IMR-90 (cell line): Measurements from ENCODE around the gene MICAL3. TPM values are rescaled to one million over a fixed set of nuclear protein-coding genes. Genes with fewer than 3 reads are reported as not detected.
A peak's percentile ranks its signal among the peaks of the same experiment; 100 is the strongest.

Experiments used
- ATAC-seq: fragments of 200-7000 bp; cut with Tn5 transposase; 2 replicates; pipeline ENCODE4 v1.9.1; 2020; ENCODE audit warnings: low read depth, mild to moderate bottlenecking, moderate library complexity
- BruUV-seq: library from RNA; stranded (reverse); fragments of 400-500 nt; replicated peaks from 2 replicates; lab custom pipeline; 2021; lab: Mats Ljungman, UMichigan
- CTCF ChIA-PET: fragments of 300-600 bp; formaldehyde crosslinking; extraction: SDS; loops from one replicate; lab custom pipeline; 2021; ENCODE audit warnings: antibody characterized with exemption; lab: Yijun Ruan, JAX
- POLR2A ChIA-PET: fragments of 300-600 bp; sonication (Branson Sonifier 250); formaldehyde crosslinking; loops from one replicate; lab custom pipeline; 2022; ENCODE audit warnings: antibody characterized with exemption; ENCODE audit not compliant: unreplicated experiment; lab: Charles Lee
- DNase-seq: peaks from one replicate; pipeline ENCODE4 v3.0.0; 2013
- H2AFZ ChIP-seq: replicated peaks from 2 replicates; pipeline ENCODE3; 2013; ENCODE audit warnings: low read length, mild to moderate bottlenecking; ENCODE audit not compliant: poor library complexity
- H2AK5ac ChIP-seq: 2 replicates; pipeline ENCODE4 v1.6.1; 2013; ENCODE audit warnings: low read depth, low read length, inconsistent platforms
- H2AK9ac ChIP-seq: replicated peaks from 2 replicates; pipeline ENCODE3; 2013; ENCODE audit warnings: mild to moderate bottlenecking, low read depth, low read length, moderate library complexity; ENCODE audit not compliant: poor library complexity
- H2BK120ac ChIP-seq: 2 replicates; pipeline ENCODE4 v1.6.1; 2013; ENCODE audit warnings: low read depth, low read length, inconsistent platforms
- H2BK15ac ChIP-seq: 3 replicates; pipeline ENCODE4 v1.6.1; 2013; ENCODE audit warnings: low read depth, low read length, inconsistent platforms
- H2BK20ac ChIP-seq: 2 replicates; pipeline ENCODE4 v1.6.1; 2013; ENCODE audit warnings: low read depth, mild to moderate bottlenecking, inconsistent platforms, low read length, moderate library complexity
- H2BK5ac ChIP-seq: 2 replicates; pipeline ENCODE4 v1.6.1; 2013; ENCODE audit warnings: mild to moderate bottlenecking, low read depth, low read length, inconsistent platforms; ENCODE audit not compliant: poor library complexity, severe bottlenecking
- H3K14ac ChIP-seq: replicated peaks from 2 replicates; pipeline ENCODE4 v1.6.1; 2013; ENCODE audit warnings: low read depth, low read length, inconsistent platforms
- H3K18ac ChIP-seq: 2 replicates; pipeline ENCODE4 v1.6.1; 2013; ENCODE audit warnings: low read depth, low read length, control low read depth
- H3K23ac ChIP-seq: 2 replicates; pipeline ENCODE4 v1.6.1; 2013; ENCODE audit warnings: low read depth, low read length, inconsistent platforms
- H3K27ac ChIP-seq: 2 replicates; pipeline ENCODE4 v1.5.1; 2013; ENCODE audit warnings: mild to moderate bottlenecking, control low read depth, low read length; ENCODE audit not compliant: insufficient read depth
- H3K27me3 ChIP-seq: 2 replicates; pipeline ENCODE4 v1.6.1; 2013; ENCODE audit warnings: low read length; ENCODE audit not compliant: control insufficient read depth, insufficient read depth
- H3K36me3 ChIP-seq: 2 replicates; pipeline ENCODE4 v1.6.1; 2013; ENCODE audit warnings: low read length, mixed read lengths; ENCODE audit not compliant: control insufficient read depth, insufficient read depth
- H3K4ac ChIP-seq: 2 replicates; pipeline ENCODE4 v1.6.1; 2013; ENCODE audit warnings: low read depth, low read length, inconsistent platforms
- H3K4me1 ChIP-seq: 2 replicates; pipeline ENCODE4 v1.6.1; 2013; ENCODE audit warnings: low read length, mixed read lengths; ENCODE audit not compliant: control insufficient read depth, insufficient read depth
- H3K4me2 ChIP-seq: 2 replicates; pipeline ENCODE4 v1.6.1; 2013; ENCODE audit warnings: low read depth, mild to moderate bottlenecking, control low read depth, low read length, moderate library complexity
- H3K4me3 ChIP-seq: 2 replicates; pipeline ENCODE4 v1.5.1; 2013; ENCODE audit warnings: low read depth, mild to moderate bottlenecking, control low read depth, low read length, moderate library complexity; ENCODE audit not compliant: insufficient read depth
- H3K56ac ChIP-seq: 2 replicates; pipeline ENCODE4 v1.6.1; 2013; ENCODE audit warnings: low read length, inconsistent platforms; ENCODE audit not compliant: insufficient read depth; ENCODE audit errors: extremely low read depth
- H3K79me1 ChIP-seq, 2 experiments: 2 replicates each; pipeline ENCODE4 v1.6.1; 2013; ENCODE audit warnings: low read length in 2 of 2, inconsistent platforms in 1 of 2, low read depth in 1 of 2
- H3K9ac ChIP-seq: 2 replicates; pipeline ENCODE4 v1.6.1; 2013; ENCODE audit warnings: low read depth, low read length, control low read depth
- H3K9me1 ChIP-seq: 2 replicates; pipeline ENCODE4 v1.6.1; 2013; ENCODE audit warnings: low read length, inconsistent platforms; ENCODE audit not compliant: insufficient read depth
- H3K9me3 ChIP-seq: 2 replicates; pipeline ENCODE4 v1.6.1; 2013; ENCODE audit warnings: low read length; ENCODE audit not compliant: control insufficient read depth, insufficient read depth
- H4K20me1 ChIP-seq: 2 replicates; pipeline ENCODE4 v1.6.1; 2013; ENCODE audit warnings: low read length, inconsistent platforms; ENCODE audit not compliant: insufficient read depth
- H4K5ac ChIP-seq: 2 replicates; pipeline ENCODE4 v1.6.1; 2013; ENCODE audit warnings: mild to moderate bottlenecking, low read depth, low read length, control low read depth
- H4K8ac ChIP-seq, 2 experiments: 2 replicates each; pipeline ENCODE4 v1.6.1; 2013; ENCODE audit warnings: low read depth in 2 of 2, low read length in 2 of 2, control low read depth in 1 of 2, inconsistent platforms in 1 of 2
- H4K91ac ChIP-seq: 2 replicates; pipeline ENCODE4 v1.6.1; 2013; ENCODE audit warnings: low read depth, low read length, inconsistent platforms; ENCODE audit not compliant: insufficient read depth
- BHLHE40 ChIP-seq: fragments of 150-350 bp; IDR thresholded peaks from 2 replicates; pipeline ENCODE4 v1.6.1; 2016; ENCODE audit warnings: mild to moderate bottlenecking, low read depth, low read length
- CEBPB ChIP-seq: IDR thresholded peaks from 2 replicates; pipeline ENCODE4 v1.6.1; 2012; ENCODE audit warnings: low read depth, low read length, improper control_type of control experiment
- CHD1 ChIP-seq: IDR thresholded peaks from 2 replicates; pipeline ENCODE4 v1.6.1; 2012; ENCODE audit warnings: low read depth, low read length, improper control_type of control experiment
- ELK1 ChIP-seq: fragments of 150-350 bp; IDR thresholded peaks from 2 replicates; pipeline ENCODE4 v1.6.1; 2016; ENCODE audit warnings: low read depth, mild to moderate bottlenecking, low read length, moderate library complexity, borderline replicate concordance
- FOS ChIP-seq: fragments of 150-350 bp; IDR thresholded peaks from 2 replicates; pipeline ENCODE4 v1.6.1; 2016; ENCODE audit warnings: low read depth, low read length
- MAFK ChIP-seq: IDR thresholded peaks from 2 replicates; pipeline ENCODE4 v1.6.1; 2012; ENCODE audit warnings: low read depth, low read length, improper control_type of control experiment
- MAZ ChIP-seq: IDR thresholded peaks from 2 replicates; pipeline ENCODE4 v1.6.1; 2012; ENCODE audit warnings: low read depth, mild to moderate bottlenecking, low read length, improper control_type of control experiment, moderate library complexity, borderline replicate concordance
- MXI1 ChIP-seq: IDR thresholded peaks from 2 replicates; pipeline ENCODE4 v1.6.1; 2012; ENCODE audit warnings: low read depth, mild to moderate bottlenecking, low read length, moderate library complexity, borderline replicate concordance
- NFE2L2 ChIP-seq: fragments of 150-350 bp; IDR thresholded peaks from 2 replicates; pipeline ENCODE4 v1.6.1; 2016; ENCODE audit warnings: low read depth, mild to moderate bottlenecking, low read length
- POLR2A ChIP-seq: IDR thresholded peaks from 2 replicates; pipeline ENCODE4 v1.6.1; 2012; ENCODE audit warnings: mild to moderate bottlenecking, low read depth, low read length
- RAD21 ChIP-seq: IDR thresholded peaks from 2 replicates; pipeline ENCODE4 v1.6.1; 2012; ENCODE audit warnings: low read length, improper control_type of control experiment
- RCOR1 ChIP-seq: IDR thresholded peaks from 2 replicates; pipeline ENCODE4 v1.6.1; 2012; ENCODE audit warnings: mild to moderate bottlenecking, low read length, improper control_type of control experiment; ENCODE audit not compliant: insufficient replicate concordance
- RFX5 ChIP-seq: IDR thresholded peaks from 2 replicates; pipeline ENCODE4 v1.8.0; 2012; ENCODE audit warnings: low read depth, mild to moderate bottlenecking, low read length, moderate library complexity
- SMC3 ChIP-seq: fragments of 150-350 bp; IDR thresholded peaks from 2 replicates; pipeline ENCODE4 v1.6.1; 2016; ENCODE audit warnings: low read depth, mild to moderate bottlenecking, antibody characterized with exemption, low read length, moderate library complexity
- USF2 ChIP-seq: fragments of 150-350 bp; IDR thresholded peaks from 2 replicates; pipeline ENCODE4 v1.6.1; 2017; ENCODE audit warnings: mild to moderate bottlenecking, antibody characterized with exemption, low read length, low read depth
- WGBS, 2 experiments: methylation state at CpG; one replicate each; pipeline versions ENCODE4 v1.1.5 to v1.1.7; 2013; ENCODE audit warnings: missing lambda C conversion rate in 2 of 2; ENCODE audit not compliant: insufficient read length in 1 of 2; ENCODE audit errors: extremely low coverage in 2 of 2; 5-methylcytosine and 5-hydroxymethylcytosine counted together
- dilution Hi-C: fragments of 300-500 bp; cut with HindIII; formaldehyde crosslinking; loops from one replicate; pipeline ENCODE4 v1.14.3; 2018; ENCODE audit warnings: low sequenced_read_pairs; ENCODE audit not compliant: unreplicated experiment
- in situ Hi-C: fragments of 300-500 bp; cut with MboI; formaldehyde crosslinking; loops from 3 replicates; pipeline ENCODE4 v1.14.3; 2019; ENCODE audit warnings: low sequenced_read_pairs, inconsistent platforms, mixed read lengths
- intact Hi-C: fragments of 100-400 bp; cut with micrococcal nuclease; formaldehyde crosslinking; loops from 2 replicates; pipeline ENCODE4 v1.10.0; 2022
- polyA plus RNA-seq, 3 experiments: library from polyadenylated mRNA; depleted of rRNA; stranded (reverse); fragments of >200 nt; gene quantifications; 2 replicates each; pipeline ENCODE4 v1.2.3, GENCODE V29; 2012; ENCODE audit warnings: low replicate concordance in 1 of 3
- total RNA-seq: library from RNA; depleted of rRNA; stranded (reverse); fragments of >200 nt; gene quantifications from 2 replicates; pipeline ENCODE4 v1.2.3, GENCODE V29; 2012
- TF ChIP-seq, protein P1 (sequence below): conservative IDR thresholded peaks from 2 replicates; pipeline ENCODE4 v1.5.1; 2012; ENCODE audit warnings: mild to moderate bottlenecking, low read depth, low read length, improper control_type of control experiment

Gene MICAL3
- total and polyA plus RNA-seq, 2 of the 4 experiments (the other 2 are of a cell fraction) = 17.6 to 26.8 TPM

GRCh38 chr22:17950651-17951214 is 73.6 kb downstream of the MICAL3 start:
- Histone ChIP-seq H4K91ac (no peak overlapping the region), H2BK20ac (no peak overlapping the region), H3K4me2 (no peak overlapping the region), H3K14ac (no peak overlapping the region), H3K56ac (no peak overlapping the region), H4K20me1 (peaks cover 41% of the 10 kb centered on the region), H4K5ac (no peak overlapping the region), H3K9ac (no peak overlapping the region), H3K27me3 (no peaks in the 10 kb centered on the region), H3K4me3 (no peak overlapping the region), H2BK15ac (no peak overlapping the region), H3K9me1 (peaks cover 26% of the 10 kb centered on the region), H2AFZ (no peak overlapping the region), H2AK9ac (no peak overlapping the region), H2AK5ac (peak overlapping the region; percentile 6; the same call in 1 of the 2 replicates), H3K4ac (peak overlapping the region; percentile 29; the same call in 1 of the 2 replicates), H3K23ac (no peak overlapping the region), H3K9me3 (no peaks in the 10 kb centered on the region), H3K36me3 (no peaks in the 10 kb centered on the region), H3K27ac (no peak overlapping the region), H3K79me1 (peaks cover 65 to 90% of the 10 kb centered on the region in 2 experiments), H3K4me1 (peaks cover 8% of the 10 kb centered on the region), H3K18ac (no peak overlapping the region), H4K8ac (no peak overlapping the region), H2BK120ac (no peak overlapping the region), H2BK5ac (no peak overlapping the region)
- BruUV-seq = no TSS peak
- ATAC-seq (no peak), DNase-seq (no peak)
- ChIA-PET POLR2A (interaction anchor here (0.6 kb wide), 1 partner anchor 75 kb away, joined by 3 read pairs; no protein-coding TSS in a partner anchor), CTCF (no interaction called here)
- in situ Hi-C loops (no loop called here), dilution Hi-C loops (no loop called here), intact Hi-C loops (no loop called here)
- WGBS, 2 experiments = 50% methylated on average over 2 of the region's 10 CpGs; no CpG with 5 or more reads in 1 of the 2 experiments
- no peak for TF ChIP-seq RAD21
- TF ChIP-seq RCOR1 = no peak
- TF ChIP-seq MAFK = no peak
- no peak for TF ChIP-seq CHD1
- no peak for TF ChIP-seq ELK1
- TF ChIP-seq, protein P1, sequence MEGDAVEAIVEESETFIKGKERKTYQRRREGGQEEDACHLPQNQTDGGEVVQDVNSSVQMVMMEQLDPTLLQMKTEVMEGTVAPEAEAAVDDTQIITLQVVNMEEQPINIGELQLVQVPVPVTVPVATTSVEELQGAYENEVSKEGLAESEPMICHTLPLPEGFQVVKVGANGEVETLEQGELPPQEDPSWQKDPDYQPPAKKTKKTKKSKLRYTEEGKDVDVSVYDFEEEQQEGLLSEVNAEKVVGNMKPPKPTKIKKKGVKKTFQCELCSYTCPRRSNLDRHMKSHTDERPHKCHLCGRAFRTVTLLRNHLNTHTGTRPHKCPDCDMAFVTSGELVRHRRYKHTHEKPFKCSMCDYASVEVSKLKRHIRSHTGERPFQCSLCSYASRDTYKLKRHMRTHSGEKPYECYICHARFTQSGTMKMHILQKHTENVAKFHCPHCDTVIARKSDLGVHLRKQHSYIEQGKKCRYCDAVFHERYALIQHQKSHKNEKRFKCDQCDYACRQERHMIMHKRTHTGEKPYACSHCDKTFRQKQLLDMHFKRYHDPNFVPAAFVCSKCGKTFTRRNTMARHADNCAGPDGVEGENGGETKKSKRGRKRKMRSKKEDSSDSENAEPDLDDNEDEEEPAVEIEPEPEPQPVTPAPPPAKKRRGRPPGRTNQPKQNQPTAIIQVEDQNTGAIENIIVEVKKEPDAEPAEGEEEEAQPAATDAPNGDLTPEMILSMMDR = no peak
- no peak for TF ChIP-seq POLR2A
- TF ChIP-seq RFX5 = no peak
- no peak for TF ChIP-seq SMC3
- no peak for TF ChIP-seq NFE2L2
- no peak for TF ChIP-seq MAZ
- TF ChIP-seq CEBPB = no peak
- no peak for TF ChIP-seq FOS
- TF ChIP-seq MXI1 = no peak
- TF ChIP-seq BHLHE40 = no peak
- TF ChIP-seq USF2 = no peak
